H9 (cell line): Measurements from ENCODE around the gene ARRDC2. TPM values are rescaled to one million over a fixed set of nuclear protein-coding genes. Genes with fewer than 3 reads are reported as not detected.

Source experiments
- DNase-seq: peaks from one replicate; pipeline ENCODE4 v3.0.0-alpha.2; 2017
- H2AFZ ChIP-seq: one replicate; pipeline ENCODE4 v1.6.1; 2013; ENCODE audit warnings: mild to moderate bottlenecking, low read length, control low read depth, moderate library complexity
- H2AK5ac ChIP-seq: 2 replicates; pipeline ENCODE4 v1.6.1; 2013; ENCODE audit warnings: low read length, control low read depth, mixed read lengths; ENCODE audit not compliant: insufficient read length
- H2BK120ac ChIP-seq: one replicate; pipeline ENCODE4 v1.6.1; 2013; ENCODE audit warnings: low read depth, mild to moderate bottlenecking, low read length, control low read depth, inconsistent platforms; ENCODE audit not compliant: poor library complexity, severe bottlenecking
- H2BK12ac ChIP-seq: 2 replicates; pipeline ENCODE4 v1.6.1; 2013; ENCODE audit warnings: low read length, control low read depth, mixed read lengths, low read depth; ENCODE audit not compliant: insufficient read length
- H2BK15ac ChIP-seq: 2 replicates; pipeline ENCODE4 v1.6.1; 2013; ENCODE audit warnings: low read depth, low read length, control low read depth
- H2BK20ac ChIP-seq: one replicate; pipeline ENCODE4 v1.6.1; 2013; ENCODE audit warnings: low read depth, mild to moderate bottlenecking, low read length, control low read depth, inconsistent platforms; ENCODE audit not compliant: poor library complexity, severe bottlenecking
- H2BK5ac ChIP-seq: 2 replicates; pipeline ENCODE4 v1.6.1; 2013; ENCODE audit warnings: low read length, control low read depth, mixed read lengths; ENCODE audit not compliant: insufficient read length
- H3K14ac ChIP-seq: 2 replicates; pipeline ENCODE4 v1.6.1; 2013; ENCODE audit warnings: low read length, control low read depth; ENCODE audit not compliant: insufficient read depth
- H3K18ac ChIP-seq: 2 replicates; pipeline ENCODE4 v1.6.1; 2013; ENCODE audit warnings: low read depth, mild to moderate bottlenecking, mixed read lengths, low read length, control low read depth; ENCODE audit not compliant: insufficient read length
- H3K23ac ChIP-seq: 2 replicates; pipeline ENCODE4 v1.6.1; 2013; ENCODE audit warnings: low read length, control low read depth, mixed read lengths, low read depth; ENCODE audit not compliant: insufficient read length
- H3K23me2 ChIP-seq: 2 replicates; pipeline ENCODE4 v1.6.1; 2013; ENCODE audit warnings: low read depth, mild to moderate bottlenecking, mixed read lengths, low read length, control low read depth; ENCODE audit not compliant: insufficient read length, poor library complexity, severe bottlenecking
- H3K27ac ChIP-seq: 2 replicates; pipeline ENCODE4 v1.5.1; 2013; ENCODE audit warnings: low read length, control low read depth, mixed read lengths, low read depth; ENCODE audit not compliant: insufficient read length
- H3K27me3 ChIP-seq: 2 replicates; pipeline ENCODE4 v1.6.1; 2013; ENCODE audit warnings: low read length, control low read depth, inconsistent platforms; ENCODE audit not compliant: insufficient read depth
- H3K4ac ChIP-seq: 2 replicates; pipeline ENCODE4 v1.6.1; 2013; ENCODE audit warnings: low read depth, mild to moderate bottlenecking, control low read depth, inconsistent platforms, low read length, moderate library complexity
- H3K4me1 ChIP-seq: 2 replicates; pipeline ENCODE4 v1.6.1; 2013; ENCODE audit warnings: low read length, control low read depth, inconsistent platforms; ENCODE audit not compliant: insufficient read depth
- H3K4me2 ChIP-seq: 2 replicates; pipeline ENCODE4 v1.6.1; 2013; ENCODE audit warnings: low read length, control low read depth, mixed read lengths; ENCODE audit not compliant: insufficient read length, insufficient read depth
- H3K56ac ChIP-seq: 2 replicates; pipeline ENCODE4 v1.6.1; 2013; ENCODE audit warnings: low read depth, mild to moderate bottlenecking, mixed read lengths, low read length, control low read depth; ENCODE audit not compliant: insufficient read length
- H3K79me1 ChIP-seq: 2 replicates; pipeline ENCODE4 v1.6.1; 2013; ENCODE audit warnings: low read depth, mild to moderate bottlenecking, moderate library complexity, low read length, control low read depth, inconsistent platforms; ENCODE audit not compliant: insufficient read depth, poor library complexity, severe bottlenecking
- H3K79me2 ChIP-seq: 2 replicates; pipeline ENCODE4 v1.6.1; 2013; ENCODE audit warnings: low read length, control low read depth, inconsistent platforms; ENCODE audit not compliant: insufficient read depth
- H3K9ac ChIP-seq: 2 replicates; pipeline ENCODE4 v1.6.1; 2013; ENCODE audit warnings: low read length, control low read depth, mixed read lengths; ENCODE audit not compliant: insufficient read length; ENCODE audit errors: extremely low read depth
- H3K9me3 ChIP-seq: one replicate; pipeline ENCODE4 v1.6.1; 2013; ENCODE audit warnings: low read depth, low read length, inconsistent platforms; ENCODE audit not compliant: control insufficient read depth
- H3T11ph ChIP-seq: one replicate; pipeline ENCODE4 v1.6.1; 2013; ENCODE audit warnings: mild to moderate bottlenecking, low read length, control low read depth, inconsistent platforms
- H4K20me1 ChIP-seq: one replicate; pipeline ENCODE4 v1.6.1; 2013; ENCODE audit not compliant: control insufficient read depth, insufficient read length, insufficient read depth
- H4K5ac ChIP-seq: 2 replicates; pipeline ENCODE4 v1.6.1; 2013; ENCODE audit warnings: low read depth, mild to moderate bottlenecking, mixed read lengths, low read length, control low read depth; ENCODE audit not compliant: insufficient read length
- H4K8ac ChIP-seq: replicated peaks from 2 replicates; pipeline ENCODE4 v1.6.1; 2013; ENCODE audit warnings: low read length, control low read depth, mixed read lengths, low read depth; ENCODE audit not compliant: insufficient read length
- H4K91ac ChIP-seq: 2 replicates; pipeline ENCODE4 v1.6.1; 2013; ENCODE audit warnings: low read depth, mild to moderate bottlenecking, moderate library complexity, mixed read lengths, low read length, control low read depth; ENCODE audit not compliant: insufficient read length
- H3K27ac Mint-ChIP-seq, 3 experiments: 2 replicates in 2 of 3; 3 replicates in 1 of 3; pipeline ENCODE4 v1.8.0; 2020 to 2021; ENCODE audit warnings: mixed read lengths in 3 of 3, mild to moderate bottlenecking in 1 of 3, moderate library complexity in 1 of 3
- H3K27me3 Mint-ChIP-seq: 2 replicates; pipeline ENCODE4 v1.8.0; 2021; ENCODE audit warnings: low read depth, mild to moderate bottlenecking, moderate library complexity, mixed read lengths
- H3K36me3 Mint-ChIP-seq, 3 experiments: 2 replicates in 2 of 3; 3 replicates in 1 of 3; pipeline ENCODE4 v1.8.0; 2020 to 2021; ENCODE audit warnings: low read depth in 3 of 3, mixed read lengths in 3 of 3; ENCODE audit not compliant: insufficient read depth in 1 of 3
- H3K4me1 Mint-ChIP-seq, 2 experiments: 2 replicates each; pipeline ENCODE4 v1.8.0; 2020; ENCODE audit warnings: mixed read lengths in 2 of 2
- H3K4me3 Mint-ChIP-seq, 2 experiments: 2 replicates in 1 of 2; 3 replicates in 1 of 2; pipeline ENCODE4 v1.8.0; 2020 to 2021; ENCODE audit warnings: mild to moderate bottlenecking in 2 of 2, mixed read lengths in 2 of 2, moderate library complexity in 1 of 2
- H3K9me3 Mint-ChIP-seq, 2 experiments: 2 replicates in 1 of 2; 3 replicates in 1 of 2; pipeline ENCODE4 v1.8.0; 2020; ENCODE audit warnings: mild to moderate bottlenecking in 2 of 2, mixed read lengths in 2 of 2, moderate library complexity in 1 of 2
- CTCF ChIP-seq: fragments of 200-600 bp; sonication (generic); conservative IDR thresholded peaks from 3 replicates; pipeline ENCODE4 v1.8.0; 2021; ENCODE audit warnings: antibody characterized with exemption, mild to moderate bottlenecking
- WGBS: extraction: QIAGEN DNeasy Blood & Tissue Kit; methylation state at CpG from one replicate; pipeline ENCODE4 v1.1.7; 2013; ENCODE audit warnings: missing lambda C conversion rate, low lambda C conversion rate, mixed read lengths; ENCODE audit not compliant: insufficient read length; ENCODE audit errors: extremely low coverage; 5-methylcytosine and 5-hydroxymethylcytosine counted together
- total RNA-seq: library from RNA; stranded (reverse); gene quantifications from 2 replicates; pipeline ENCODE4 v1.2.1, GENCODE V29; 2021

ARRDC2 gene
- total RNA-seq, 1 experiment from 2014 or later, result 10.5 TPM

DNA sequence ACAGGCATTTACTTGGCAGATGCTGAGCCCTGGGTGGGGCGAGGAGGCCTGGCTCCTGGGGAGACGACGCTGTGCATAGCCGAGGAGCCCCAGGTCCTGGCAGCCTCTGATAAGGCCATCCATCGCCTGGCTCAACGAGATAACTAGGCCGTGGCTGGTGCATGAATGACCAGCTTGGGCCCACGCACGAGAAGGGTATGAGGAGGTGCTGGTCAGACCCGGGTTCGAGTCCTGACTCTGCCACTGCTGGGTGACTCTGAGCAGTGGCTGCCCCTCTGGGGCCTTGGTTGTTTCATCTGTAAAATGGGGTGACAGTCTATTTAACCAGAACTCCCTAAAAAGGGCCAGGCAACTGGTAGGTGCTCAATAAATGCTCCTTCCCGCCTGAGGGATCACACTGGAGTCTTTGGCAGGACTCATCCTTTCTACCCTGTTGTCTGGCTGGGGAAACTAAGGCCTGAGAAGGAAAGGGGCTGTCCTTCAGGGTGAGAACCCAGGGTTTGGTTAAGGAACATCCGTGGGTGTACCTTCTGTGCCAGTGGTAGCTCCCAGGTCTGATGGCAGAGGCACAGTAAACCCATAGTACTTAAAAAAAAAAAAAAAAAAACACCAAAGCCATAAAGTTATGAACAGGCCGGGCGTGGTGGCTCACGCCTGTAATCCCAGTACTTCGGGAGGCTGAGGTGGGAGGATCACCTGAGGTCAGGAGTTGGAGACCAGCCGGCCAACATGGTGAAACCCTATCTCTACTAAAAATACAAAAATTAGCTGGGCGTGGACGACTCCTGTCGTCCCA is 8.1 kb upstream of the ARRDC2 start:
- H3K23me2 ChIP-seq, result peaks cover 11% of the 10 kb centered on the region
- H3K27me3 Mint-ChIP-seq, result peaks cover 33% of the 10 kb centered on the region
- H4K20me1 ChIP-seq, result no peaks in the 10 kb centered on the region
- H3K23ac ChIP-seq, result no peak overlapping the region
- no peaks in the 10 kb centered on the region for H3K9me3 Mint-ChIP-seq
- TF ChIP-seq CTCF, result no peak
- peak overlapping the region; percentile 50; the same call in 1 of the 2 replicates for H3K14ac ChIP-seq
- no peak overlapping the region for H3K9ac ChIP-seq
- H2BK15ac ChIP-seq, result no peak overlapping the region
- H3K4me1 ChIP-seq, result no peaks in the 10 kb centered on the region
- H2BK5ac ChIP-seq, result no peak overlapping the region
- H4K5ac ChIP-seq, result no peak overlapping the region
- H3K4me1 Mint-ChIP-seq, result peaks cover 6 to 13% of the 10 kb centered on the region in 2 experiments
- no peaks in the 10 kb centered on the region for H3K79me2 ChIP-seq
- no peaks in the 10 kb centered on the region for H3K9me3 ChIP-seq
- no peak overlapping the region for H4K91ac ChIP-seq
- no peak overlapping the region for H3T11ph ChIP-seq
- no peak overlapping the region for H4K8ac ChIP-seq
- no peaks in the 10 kb centered on the region for H3K36me3 Mint-ChIP-seq
- H2AFZ ChIP-seq, result no peak overlapping the region
- H2BK20ac ChIP-seq, result no peak overlapping the region
- no peak overlapping the region for H2AK5ac ChIP-seq
- H3K79me1 ChIP-seq, result no peaks in the 10 kb centered on the region
- no peaks in the 10 kb centered on the region; the same call in 1 of the 2 replicates for H3K27me3 ChIP-seq
- H3K27ac Mint-ChIP-seq, result no peak overlapping the region
- H3K18ac ChIP-seq, result no peak overlapping the region
- peak overlapping the region; percentile 58 to 83 for H3K4me3 Mint-ChIP-seq
- H3K4me2 ChIP-seq, result no peak overlapping the region
- no peak for DNase-seq
- H2BK12ac ChIP-seq, result no peak overlapping the region
- no peak overlapping the region for H3K4ac ChIP-seq
- no peak overlapping the region for H2BK120ac ChIP-seq
- no CpG with 5 or more reads among the region's 21 CpGs for WGBS
- H3K56ac ChIP-seq, result no peak overlapping the region
- no peak overlapping the region for H3K27ac ChIP-seq
